HG03469 (cell line): Measurements from ENCODE around the gene FRAS1.
"Not testable (repeated sequence)": the region's sequence is repeated elsewhere in the genome, so short reads cannot be mapped to it uniquely, and the experiment has no call there.

ENCODE experiments used
- ATAC-seq: cut with Tn5 transposase; IDR thresholded peaks from one replicate; pipeline ENCODE4 v1.9.1; 2021; ENCODE audit warnings: mild to moderate bottlenecking, moderate library complexity, moderate number of reproducible peaks; ENCODE audit not compliant: unreplicated experiment

The FRAS1 gene

GRCh38 chr4:78165758-78166157 lies 108.6 kb downstream of the FRAS1 start:
- ATAC-seq, result no peak

DNA sequence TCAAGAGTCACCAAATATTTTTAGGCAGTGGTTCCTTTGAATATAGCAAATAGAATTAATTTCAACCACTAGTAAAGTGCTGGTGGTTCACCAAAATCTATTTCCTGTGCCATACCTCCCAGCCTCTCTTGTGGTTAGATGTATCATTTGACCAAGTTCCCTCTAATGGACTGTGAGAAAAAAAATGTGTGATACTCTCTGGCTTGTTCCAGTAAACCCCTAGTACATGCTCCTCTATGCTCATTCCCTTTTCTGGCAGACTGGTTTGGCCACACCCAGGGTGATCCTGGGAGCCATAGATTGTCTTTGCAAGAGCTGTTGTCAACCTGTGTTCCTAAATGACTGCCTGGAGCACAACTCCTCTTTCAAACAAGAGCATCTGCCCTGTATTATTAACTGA lies 109.5 kb downstream of the FRAS1 start:
- ATAC-seq, result no peak

- ATAC-seq, result no peak
These were observed 110.4 kb downstream of the FRAS1 start for GRCh38 chr4:78167510-78167909.

- ATAC-seq, result no peak
These were observed 110.9 kb downstream of the FRAS1 start for GRCh38 chr4:78168029-78168428.

- ATAC-seq, result no peak
These were observed 112.6 kb downstream of the FRAS1 start for GRCh38 chr4:78169728-78170127.

- no peak for ATAC-seq
These were observed 114.4 kb downstream of the FRAS1 start for GRCh38 chr4:78171482-78171881.

GRCh38 chr4:78174891-78175290 lies 117.8 kb downstream of the FRAS1 start:
- no peak for ATAC-seq

- no peak for ATAC-seq
These were observed 122.1 kb downstream of the FRAS1 start for GRCh38 chr4:78179196-78179595.

GRCh38 chr4:78181681-78182234 lies 124.6 kb downstream of the FRAS1 start:
- ATAC-seq, result not testable (repeated sequence)

- no peak for ATAC-seq
These were observed 127.5 kb downstream of the FRAS1 start for GRCh38 chr4:78184584-78184983.

GRCh38 chr4:78185117-78185516 lies 128.0 kb downstream of the FRAS1 start:
- no peak for ATAC-seq

DNA sequence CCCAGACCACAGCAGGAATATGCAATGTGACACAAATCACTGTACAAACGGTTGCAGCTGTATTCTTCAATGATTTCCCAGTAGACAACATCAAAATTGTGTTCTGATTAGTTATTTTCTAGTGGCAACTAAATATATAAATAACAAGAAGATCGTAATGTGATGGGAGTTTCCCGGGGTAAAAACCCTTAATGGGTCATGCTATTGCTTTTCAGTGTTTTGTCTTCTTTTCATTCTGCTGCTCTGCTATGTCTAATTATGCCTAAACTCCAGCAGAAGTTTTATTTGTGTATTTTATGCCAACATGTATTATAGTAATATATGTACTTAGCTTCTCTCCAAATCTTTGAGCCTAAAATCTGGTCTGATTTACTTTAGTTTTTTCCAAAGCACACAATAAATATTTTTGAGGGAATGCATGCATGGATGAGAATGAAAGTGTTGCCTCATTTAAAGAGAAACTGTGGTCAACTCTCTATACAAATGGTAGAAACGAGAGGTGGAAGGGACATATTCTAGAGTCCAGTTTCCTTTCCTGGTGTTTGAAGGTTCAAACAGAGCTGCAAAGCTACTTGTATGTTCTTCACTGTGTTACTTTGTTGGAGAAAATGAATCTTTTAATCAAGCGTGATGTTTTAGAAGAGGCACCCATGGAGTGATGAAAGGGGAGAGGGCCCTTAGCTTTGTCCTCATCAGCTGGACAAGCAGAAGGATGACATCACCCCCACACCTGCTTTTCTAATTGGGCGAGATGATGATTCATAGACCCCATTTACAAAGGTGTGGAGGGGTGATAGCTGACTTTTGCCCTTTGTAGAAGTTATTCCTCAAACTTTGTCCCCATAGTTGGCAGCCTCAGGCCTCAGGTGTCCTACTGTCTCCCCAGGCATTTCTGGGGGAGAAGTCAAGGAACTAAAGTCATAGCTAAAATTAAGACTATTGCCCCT lies 129.7 kb downstream of the FRAS1 start:
- no peak for ATAC-seq

DNA sequence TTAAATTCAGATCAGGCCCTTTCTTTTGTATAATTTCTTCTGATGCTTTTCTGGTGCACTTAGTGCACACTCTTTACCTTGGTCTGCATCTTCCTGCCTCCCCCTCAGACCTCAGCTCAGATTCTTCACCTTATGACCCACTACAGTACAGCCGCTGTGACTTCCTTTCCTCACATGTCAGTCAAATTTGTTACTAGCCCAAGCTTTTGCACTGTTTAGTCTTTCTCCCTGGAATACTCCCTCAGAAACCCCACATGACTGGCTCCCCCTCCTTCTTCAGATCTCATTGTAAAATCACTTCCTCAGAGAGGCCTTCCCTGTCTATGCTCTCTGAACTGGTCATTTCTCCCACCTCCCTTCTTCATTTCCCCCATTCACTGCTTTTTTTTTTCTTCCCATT lies 132.9 kb downstream of the FRAS1 start:
- no peak for ATAC-seq

- ATAC-seq, result no peak
These were observed 133.5 kb downstream of the FRAS1 start for GRCh38 chr4:78190595-78190994.

GRCh38 chr4:78197947-78198346 lies 140.8 kb downstream of the FRAS1 start:
- no peak for ATAC-seq

DNA sequence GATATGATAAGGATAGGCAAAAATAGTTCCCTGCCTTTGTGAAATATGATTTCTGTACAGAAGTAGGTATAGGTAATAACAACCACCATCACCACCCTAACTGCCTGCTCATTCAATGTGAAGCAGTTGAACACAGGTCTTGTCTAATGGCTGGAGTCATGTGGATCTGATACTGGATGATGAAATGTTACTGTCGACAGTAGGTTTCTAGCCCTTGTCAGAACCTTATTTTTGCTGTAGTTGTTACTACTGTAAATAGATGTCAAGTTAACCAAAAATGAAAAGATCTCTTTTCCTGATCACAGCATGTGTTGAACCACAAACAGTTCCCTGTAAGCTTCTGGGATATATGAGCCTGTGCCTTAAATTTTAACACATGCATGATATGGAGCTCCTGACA lies 142.9 kb downstream of the FRAS1 start:
- no peak for ATAC-seq

DNA sequence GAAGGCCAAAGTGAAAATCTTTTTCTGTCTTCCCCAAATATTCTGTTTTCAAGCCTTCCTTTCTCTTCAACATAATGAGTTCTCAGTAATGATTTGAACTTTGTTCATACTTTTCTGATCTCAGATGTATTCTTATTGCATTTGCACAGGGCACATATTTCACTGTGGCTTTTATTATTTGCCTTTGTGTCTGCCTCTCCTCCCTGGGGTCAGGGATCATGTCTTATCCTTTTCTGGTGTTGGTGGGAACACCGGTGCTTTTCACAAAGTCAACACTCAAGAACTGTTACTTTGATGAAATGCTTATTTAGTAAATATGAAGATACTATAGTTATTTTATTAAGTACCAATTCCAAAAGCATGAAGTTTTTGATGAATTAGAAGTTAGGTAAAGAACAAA lies 143.8 kb downstream of the FRAS1 start:
- ATAC-seq, result no peak

DNA sequence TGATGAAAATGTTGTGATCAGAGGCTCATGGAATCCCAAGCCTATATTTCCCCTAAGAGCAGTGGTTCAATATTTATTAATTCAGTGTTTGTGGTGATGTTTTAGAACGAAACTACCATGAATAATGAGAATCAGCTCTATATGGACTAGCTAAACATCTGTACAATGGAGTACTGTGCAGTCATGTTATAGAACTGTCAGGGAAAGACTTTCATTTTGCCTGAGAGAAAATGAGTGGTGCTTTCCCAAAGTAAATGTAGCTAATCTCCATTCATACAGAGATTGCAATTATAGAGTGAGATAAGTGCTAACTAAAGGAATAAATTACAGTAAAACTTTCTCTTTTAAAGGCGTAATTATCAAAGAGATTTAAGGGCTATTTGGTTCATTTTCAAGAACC lies 147.1 kb downstream of the FRAS1 start:
- no peak for ATAC-seq

DNA sequence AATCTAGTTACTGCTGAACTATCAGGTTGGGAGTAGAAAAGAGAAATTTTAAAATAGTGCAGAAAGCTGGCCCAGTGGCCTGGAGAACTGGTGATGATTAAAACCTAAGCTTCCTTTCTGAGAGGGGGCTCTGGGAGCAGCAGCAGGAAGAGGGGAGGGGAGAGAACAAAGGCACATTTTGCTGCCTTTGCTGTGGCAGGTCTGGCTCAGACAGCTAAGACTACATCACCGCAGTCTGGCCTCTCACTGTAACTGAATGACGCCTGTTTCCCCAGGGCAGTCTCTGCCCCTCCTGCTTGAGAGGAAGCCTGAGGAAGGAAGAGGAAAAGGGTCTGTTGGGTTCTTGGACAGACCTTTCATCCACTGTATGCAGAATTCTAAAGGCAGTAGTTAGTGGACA lies 148.5 kb downstream of the FRAS1 start:
- ATAC-seq, result no peak

- no peak for ATAC-seq
These were observed 150.4 kb downstream of the FRAS1 start for GRCh38 chr4:78207541-78207940.

- no peak for ATAC-seq
These were observed 150.8 kb downstream of the FRAS1 start for GRCh38 chr4:78207951-78208350.

DNA sequence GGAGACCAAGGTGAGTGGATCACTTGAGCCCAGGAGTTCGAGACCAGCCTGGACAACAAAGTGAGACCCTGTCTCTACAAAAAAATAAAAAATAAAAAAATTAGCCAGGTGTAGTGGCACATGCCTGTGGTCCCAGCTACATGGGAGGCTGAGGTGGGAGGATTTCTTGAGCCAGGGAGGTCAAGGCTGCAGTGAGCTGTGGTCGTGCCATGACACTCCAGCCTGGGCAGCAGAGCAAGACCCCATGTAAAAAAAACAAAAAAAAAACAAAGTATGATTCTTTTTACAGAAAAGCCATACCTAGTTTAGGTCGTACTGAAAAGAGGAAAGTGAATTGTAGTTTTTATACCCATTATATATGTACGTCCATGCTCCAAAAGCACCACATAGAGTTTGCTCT lies 151.8 kb downstream of the FRAS1 start:
- not testable (repeated sequence) for ATAC-seq
